Suprapubic skin (tissue), 4 donors: ENCODE measurements around the gene SNX2.

Source experiments
- EP300 ChIP-seq: sonication (generic); formaldehyde crosslinking; IDR thresholded peaks from one replicate; pipeline ENCODE4 v1.6.1; 2017; ENCODE audit warnings: antibody characterized with exemption
- POLR2A ChIP-seq, 2 donors: fragments of 450-650 bp; IDR thresholded peaks; one replicate each; pipeline ENCODE4 v1.6.1; 2017; ENCODE audit warnings: antibody characterized with exemption in 2 of 2, mild to moderate bottlenecking in 2 of 2, moderate library complexity in 2 of 2
- POLR2AphosphoS5 ChIP-seq, 3 donors: sonication (generic); formaldehyde crosslinking; IDR thresholded peaks; one replicate each; pipeline ENCODE4 v1.6.1; 2017; ENCODE audit warnings: antibody characterized with exemption in 3 of 3
- TF ChIP-seq, protein P1 (sequence below), 2 donors: fragments of 200-600 bp in 1 of 2; fragments of 450-650 bp in 1 of 2; sonication (generic) in 1 of 2; IDR thresholded peaks; one replicate each; pipeline ENCODE4 v1.5.1; 2016 to 2019; ENCODE audit warnings: antibody characterized with exemption in 2 of 2, mild to moderate bottlenecking in 1 of 2, moderate library complexity in 1 of 2

DNA sequence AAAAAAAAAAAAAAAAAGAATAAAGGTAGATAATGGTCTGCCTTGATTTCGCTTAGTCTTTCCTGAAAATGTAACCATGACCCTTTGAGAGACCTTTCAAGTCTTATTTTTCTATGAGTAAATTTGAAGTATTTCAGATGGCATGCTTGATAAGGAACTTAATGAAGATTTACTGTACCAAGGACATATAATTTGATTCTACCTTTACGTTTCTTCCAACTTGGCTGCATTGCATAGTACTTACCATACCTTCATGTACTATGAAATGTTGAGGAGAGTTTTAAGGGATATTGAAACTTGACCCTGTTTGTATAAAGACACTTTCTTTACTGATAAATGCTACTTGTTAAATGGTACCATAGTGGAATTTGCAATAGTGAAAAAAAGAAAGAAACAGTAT lies 35.5 kb downstream of the SNX2 start:
- TF ChIP-seq, protein P1, sequence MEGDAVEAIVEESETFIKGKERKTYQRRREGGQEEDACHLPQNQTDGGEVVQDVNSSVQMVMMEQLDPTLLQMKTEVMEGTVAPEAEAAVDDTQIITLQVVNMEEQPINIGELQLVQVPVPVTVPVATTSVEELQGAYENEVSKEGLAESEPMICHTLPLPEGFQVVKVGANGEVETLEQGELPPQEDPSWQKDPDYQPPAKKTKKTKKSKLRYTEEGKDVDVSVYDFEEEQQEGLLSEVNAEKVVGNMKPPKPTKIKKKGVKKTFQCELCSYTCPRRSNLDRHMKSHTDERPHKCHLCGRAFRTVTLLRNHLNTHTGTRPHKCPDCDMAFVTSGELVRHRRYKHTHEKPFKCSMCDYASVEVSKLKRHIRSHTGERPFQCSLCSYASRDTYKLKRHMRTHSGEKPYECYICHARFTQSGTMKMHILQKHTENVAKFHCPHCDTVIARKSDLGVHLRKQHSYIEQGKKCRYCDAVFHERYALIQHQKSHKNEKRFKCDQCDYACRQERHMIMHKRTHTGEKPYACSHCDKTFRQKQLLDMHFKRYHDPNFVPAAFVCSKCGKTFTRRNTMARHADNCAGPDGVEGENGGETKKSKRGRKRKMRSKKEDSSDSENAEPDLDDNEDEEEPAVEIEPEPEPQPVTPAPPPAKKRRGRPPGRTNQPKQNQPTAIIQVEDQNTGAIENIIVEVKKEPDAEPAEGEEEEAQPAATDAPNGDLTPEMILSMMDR (IDR thresholded peaks at IDR 0.05) = no peak
- no peak for TF ChIP-seq EP300
- no peak for TF ChIP-seq POLR2A (IDR thresholded peaks at IDR 0.05)
- TF ChIP-seq POLR2AphosphoS5 (IDR thresholded peaks at IDR 0.05) = no peak
